Measurements from ENCODE around the gene GDF2.

Gene GDF2

GRCh38 chr10:47322300-47323061 is at the start of gene GDF2:
Gene GDF2, plus strand, starts transcription at chr10:47322454. Its CDS starts 215 bp downstream, at chr10:47322669.
- no peak for DNase-seq

GRCh38 chr10:47276071-47276470 is 46.2 kb upstream of the GDF2 start:
- no peak for DNase-seq

DNA sequence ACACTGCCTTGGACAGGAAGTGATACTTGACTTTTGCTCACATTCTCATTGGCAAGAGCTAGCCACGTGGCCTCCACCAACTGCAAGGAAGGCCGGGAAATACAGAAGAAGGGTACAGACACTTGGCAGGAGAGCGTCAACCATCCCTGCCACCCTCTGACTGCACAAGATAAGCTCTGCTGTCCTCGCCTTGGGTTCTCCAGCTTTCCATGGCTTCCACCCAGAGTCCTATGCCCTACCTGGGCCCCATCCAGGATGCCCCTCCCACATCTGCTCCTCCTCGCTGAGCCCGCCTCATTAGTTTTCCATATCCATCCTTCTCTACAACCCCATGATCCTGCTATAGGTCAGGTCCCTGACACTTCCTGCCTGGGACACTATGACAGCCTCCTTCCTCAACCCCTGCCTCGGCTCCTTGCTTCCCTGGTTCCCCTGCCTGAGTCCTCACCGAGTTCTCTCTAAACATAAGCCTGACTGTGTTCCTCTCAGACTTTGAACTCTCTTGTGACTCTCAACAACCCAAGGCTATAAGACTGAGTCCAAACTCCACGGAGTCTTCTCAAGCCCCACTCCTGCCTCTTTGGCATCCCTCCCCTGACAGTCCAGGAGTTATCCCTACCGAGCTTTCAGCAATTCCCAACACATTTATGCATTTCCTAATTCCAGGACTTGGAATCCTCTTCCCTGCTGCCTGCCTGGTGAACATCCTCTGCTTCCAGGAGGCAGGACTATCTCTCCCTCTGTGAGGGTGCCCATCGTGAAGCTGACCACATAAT is 45.5 kb upstream of the GDF2 start:
- no peak for DNase-seq

GRCh38 chr10:47277352-47278151 is 44.7 kb upstream of the GDF2 start:
- DNase-seq, result no peak

DNA sequence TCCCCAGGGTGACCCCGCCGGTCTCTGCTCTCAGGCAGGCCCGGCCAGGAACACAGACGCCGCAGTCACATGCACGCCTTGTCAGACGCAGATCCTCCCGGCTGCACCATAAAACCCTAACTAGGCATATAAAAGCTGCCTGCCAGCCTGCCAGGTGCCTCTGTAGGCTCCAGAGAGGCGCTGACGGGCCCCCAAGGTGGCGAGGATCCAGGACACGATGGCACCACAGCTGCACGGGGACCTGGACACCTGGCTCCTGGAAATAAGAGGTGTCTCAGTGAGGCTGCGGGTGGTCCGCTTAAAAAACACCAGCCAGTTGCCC is 44.1 kb upstream of the GDF2 start:
- DNase-seq, result no peak

DNA sequence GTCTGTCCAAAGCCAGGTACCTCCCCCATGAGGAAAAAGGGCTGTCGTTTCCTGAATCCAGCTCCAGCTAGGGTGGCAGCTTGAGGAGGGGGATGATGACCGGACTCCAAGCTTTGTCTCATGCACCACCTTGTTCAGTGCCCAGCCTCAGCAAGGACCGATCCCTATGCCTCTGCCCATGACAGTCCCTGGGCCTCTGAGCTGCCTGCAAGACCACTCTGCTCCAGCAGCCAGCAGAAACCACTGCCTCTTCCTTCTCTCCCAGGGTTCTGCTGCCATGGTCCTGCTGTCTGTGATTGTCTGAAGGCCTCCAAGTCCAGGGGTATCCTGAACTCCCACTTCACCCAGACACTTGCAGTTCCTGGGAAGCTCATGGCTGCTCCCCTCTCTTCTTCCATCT is 43.5 kb upstream of the GDF2 start:
- DNase-seq, result no peak

DNA sequence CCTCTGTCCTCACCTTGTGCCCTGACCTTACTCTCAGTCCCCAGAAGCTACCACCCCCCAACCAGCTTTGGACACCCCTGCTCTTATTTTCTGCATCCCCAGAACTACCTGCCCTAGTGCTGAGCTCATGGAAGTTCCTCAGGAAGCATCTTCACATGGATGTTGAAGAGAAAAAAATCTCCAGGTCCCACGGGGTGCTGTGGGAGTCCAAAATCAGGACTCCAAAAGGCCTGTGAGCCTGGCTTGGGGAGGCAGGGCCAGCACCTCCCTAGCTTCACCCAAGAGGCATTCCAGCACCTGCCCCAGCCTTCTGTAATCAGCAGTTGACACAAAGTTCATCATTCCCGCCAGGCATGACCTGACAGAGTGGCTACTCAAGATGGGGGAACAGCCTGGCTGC is 43.0 kb upstream of the GDF2 start:
- DNase-seq, result no peak

DNA sequence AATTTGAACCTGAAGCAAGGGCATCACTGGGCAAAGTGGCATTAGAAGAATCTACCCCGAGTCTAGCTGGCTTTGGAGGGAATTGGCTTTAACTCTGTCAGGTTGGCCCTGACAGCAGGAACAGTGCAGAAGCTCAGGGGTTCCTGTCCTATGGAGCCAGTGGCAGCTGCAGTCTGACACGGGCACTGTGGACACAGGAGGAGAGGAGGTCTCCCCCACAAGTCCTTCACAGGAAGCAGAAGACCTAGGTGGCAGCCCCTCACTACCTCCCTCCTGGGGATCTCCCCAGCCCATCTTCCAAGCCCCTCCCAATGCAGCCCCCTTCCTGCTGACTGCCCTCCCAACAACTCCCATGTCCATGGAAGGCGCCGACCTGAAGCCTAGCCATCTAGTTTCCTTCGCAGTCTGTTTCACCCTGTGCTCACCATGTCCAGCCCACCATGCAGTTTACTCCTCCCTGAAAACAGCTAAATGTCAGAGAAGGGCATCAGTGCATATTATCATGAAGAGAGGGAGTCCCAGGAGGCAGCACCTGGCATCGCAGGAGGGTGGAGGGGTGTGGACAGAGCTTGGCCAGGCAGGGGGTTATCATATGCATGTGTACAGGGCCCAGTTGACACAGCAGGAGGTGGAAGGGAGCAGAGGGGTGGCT is 40.1 kb upstream of the GDF2 start:
- no peak for DNase-seq

DNA sequence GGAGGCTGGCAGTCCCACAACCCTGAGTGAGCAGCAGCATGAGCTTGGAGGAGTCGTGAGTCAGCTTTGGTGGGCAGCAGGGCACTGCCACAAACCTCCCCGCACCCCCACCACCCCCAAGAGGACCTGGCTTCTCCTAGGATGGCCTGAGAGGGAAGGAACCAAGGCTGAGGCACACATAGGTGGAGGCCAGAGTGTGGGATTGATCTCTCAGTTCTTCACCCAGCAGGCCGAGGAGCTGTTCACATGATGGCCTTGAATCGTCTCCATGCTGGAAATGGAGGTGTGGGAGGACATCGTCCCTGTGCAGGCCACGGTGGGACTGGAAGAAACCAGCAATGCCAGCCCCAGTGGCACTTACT is 39.6 kb upstream of the GDF2 start:
- DNase-seq, result no peak

DNA sequence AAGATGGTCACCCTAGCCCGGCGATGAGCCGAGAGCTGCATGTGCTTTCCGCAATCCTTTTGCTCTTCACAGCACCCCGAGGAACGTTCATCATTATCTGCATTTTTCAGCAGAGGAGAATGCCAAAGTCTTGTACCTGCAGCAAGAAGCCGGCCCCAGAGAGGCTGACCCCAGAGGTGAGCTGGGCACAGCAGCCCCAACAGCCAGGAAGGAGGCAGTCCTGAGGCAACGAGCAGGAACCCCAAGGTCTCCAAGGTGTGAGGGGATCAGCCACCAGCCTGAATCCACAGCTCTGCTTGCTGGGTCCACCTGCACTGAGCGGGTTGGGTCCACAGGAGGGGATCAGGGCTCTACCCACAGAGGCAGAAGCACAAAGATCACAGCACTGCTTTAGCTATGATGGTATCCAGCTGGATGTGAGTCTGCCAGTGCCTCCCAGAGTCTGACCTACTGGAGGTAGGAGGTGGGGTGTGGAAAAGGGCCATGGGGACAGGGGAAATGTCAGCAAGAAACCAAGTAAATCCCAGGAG is 39.1 kb upstream of the GDF2 start:
- no peak for DNase-seq

DNA sequence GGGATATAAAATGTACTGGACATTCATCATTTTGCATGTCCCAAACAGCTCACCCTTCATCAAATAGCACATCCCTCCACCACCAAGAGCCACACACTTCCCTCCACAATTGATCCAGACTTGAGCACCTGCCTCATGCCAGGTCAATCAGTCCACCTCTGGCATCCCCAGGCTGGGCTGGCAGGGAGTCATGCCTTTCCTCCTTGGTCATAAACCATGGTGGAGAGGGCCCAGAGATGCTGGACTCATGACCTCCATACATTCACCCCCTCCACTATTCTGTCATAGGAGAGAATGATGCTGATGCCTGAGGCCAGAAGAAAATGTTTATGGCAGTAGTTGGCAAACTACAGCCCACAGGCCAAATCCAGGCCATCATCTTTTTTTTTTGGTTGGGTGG is 38.4 kb upstream of the GDF2 start:
- no peak for DNase-seq

DNA sequence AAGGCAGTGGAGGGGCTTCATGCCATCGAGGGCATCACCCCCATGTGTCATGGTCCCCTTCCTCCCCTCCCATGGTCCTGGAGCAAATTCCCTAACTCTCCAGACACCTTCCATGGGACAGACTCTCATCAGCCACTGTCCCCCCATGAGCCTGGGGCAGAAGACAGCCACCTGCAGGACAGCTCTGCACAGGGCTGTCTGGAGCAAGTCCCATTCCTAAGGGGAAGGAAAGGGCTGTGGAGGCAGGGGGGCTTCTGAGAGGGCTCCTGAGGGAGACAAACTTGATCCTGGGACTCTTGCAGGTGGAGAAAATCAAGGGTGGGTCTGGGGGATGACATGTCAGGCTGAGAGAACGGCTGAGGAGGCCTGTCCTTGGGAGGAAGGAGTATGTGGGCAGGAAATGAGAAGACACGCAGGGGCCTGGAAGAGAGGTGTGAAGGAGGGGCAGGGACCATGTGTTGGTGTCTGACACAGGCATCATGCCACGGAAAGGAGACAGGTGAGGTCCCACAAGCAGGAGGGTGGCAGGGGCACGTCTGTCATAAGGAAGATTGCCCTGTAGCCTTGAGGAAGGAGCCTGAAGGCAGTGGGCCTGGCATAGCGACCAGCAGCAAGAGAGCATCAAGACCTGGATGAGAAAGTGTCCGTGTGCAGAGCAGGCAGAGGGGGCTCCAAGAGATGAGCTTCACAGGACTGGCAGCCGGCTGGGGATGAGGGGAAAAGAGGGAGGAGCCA is 36.7 kb upstream of the GDF2 start:
- DNase-seq, result no peak

GRCh38 chr10:47286116-47286505 is 36.1 kb upstream of the GDF2 start:
- DNase-seq, result no peak

- no peak for DNase-seq
These were observed 35.5 kb upstream of the GDF2 start for GRCh38 chr10:47286591-47287315.

DNA sequence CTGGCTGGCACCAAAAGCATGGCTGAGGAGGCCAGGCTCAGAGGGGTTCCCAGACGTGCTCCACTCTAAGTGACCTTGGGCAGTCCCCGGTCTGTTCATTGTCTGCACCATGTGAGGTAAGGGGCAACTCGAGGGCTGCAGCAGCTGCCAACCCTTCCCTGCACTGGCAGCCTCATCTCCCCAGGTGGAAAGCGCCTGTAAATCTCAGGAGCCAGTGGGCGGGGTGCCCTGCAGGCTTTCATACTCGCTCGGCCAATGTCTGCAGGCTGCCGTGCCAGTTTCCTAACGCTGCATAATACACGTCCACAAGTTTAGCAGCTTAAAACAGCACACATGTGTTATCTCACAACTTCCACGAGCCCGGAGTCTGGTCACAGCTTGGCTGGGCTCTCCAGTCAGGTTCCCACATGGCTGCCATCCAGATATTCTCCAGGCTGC is 34.9 kb upstream of the GDF2 start:
- no peak for DNase-seq

DNA sequence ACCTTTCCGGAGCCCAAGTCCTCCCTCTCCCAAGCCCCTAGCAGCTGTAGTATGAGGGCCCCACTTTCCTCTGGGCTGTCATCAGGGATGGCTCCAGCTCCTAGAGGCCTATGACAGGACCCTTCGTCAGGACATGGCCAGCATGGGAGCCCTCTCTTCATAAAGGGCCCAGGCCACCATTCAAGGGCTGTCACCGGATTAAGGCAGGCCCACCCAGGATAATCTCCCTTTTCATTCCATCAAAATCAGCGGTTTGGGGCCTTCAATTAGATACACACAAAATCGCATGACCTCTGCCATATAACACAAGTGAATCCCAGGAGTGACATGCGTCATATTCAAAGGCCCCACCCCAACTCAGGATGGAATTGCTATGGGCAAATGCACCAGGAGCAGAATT is 34.4 kb upstream of the GDF2 start:
- no peak for DNase-seq

GRCh38 chr10:47288236-47288635 is 34.0 kb upstream of the GDF2 start:
- no peak for DNase-seq

- DNase-seq, result no peak
These were observed 33.2 kb upstream of the GDF2 start for GRCh38 chr10:47288916-47289495.

- no peak for DNase-seq
These were observed 32.3 kb upstream of the GDF2 start for GRCh38 chr10:47289921-47290320.

DNA sequence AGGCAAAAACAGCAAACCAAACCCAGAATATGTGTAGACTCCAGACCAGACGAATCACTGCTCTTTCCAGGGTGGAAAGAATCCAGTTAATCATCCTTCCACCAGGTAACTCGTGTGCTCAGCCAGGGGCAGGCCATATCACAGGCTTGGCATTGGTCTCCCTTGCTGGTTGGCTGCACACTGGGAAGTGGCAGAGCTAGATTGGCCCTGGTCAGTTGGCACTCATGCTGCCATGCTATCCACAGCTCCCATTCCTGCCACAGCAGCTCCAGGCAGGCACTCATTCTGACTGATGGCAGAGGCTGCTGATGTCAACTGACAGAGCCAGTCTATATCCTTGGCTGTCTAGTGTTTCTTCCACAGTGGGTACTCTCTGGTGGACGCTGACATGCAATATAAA is 31.9 kb upstream of the GDF2 start:
- DNase-seq, result no peak

DNA sequence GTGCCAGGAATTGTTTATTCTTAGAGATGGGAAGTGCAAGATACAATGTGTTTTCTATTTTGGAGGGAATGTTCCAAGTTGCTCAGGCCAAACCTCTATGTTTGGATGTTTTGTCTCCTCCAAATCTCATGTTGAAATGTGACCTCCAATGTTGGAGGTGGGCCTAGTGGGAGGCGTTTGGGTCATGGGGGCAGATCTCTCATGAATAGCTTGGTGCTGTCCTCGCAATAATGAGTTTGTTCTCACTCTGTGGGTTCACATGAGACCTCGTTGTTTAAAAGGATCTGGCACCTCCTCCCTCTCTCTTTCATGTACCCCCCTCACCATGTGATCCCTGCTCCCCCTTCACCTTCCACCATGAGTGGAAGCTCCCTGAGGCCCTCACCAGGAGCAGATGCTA is 30.6 kb upstream of the GDF2 start:
- no peak for DNase-seq

Measured in NCI-H524 treated with DMSO at 0.1 percent for 48 hours (cell line).